ENCODE data around the gene EHD4.

The EHD4 gene

GRCh38 chr15:41966920-41967465 lies 5.4 kb downstream of the EHD4 start:
- no peak for DNase-seq (ENCODE audit: low read depth)
- no peak for TF ChIP-seq CTCF (IDR thresholded peaks at IDR 0.05; ENCODE audit: insufficient read depth, low read depth, low read length, missing control alignments)

GRCh38 chr15:41966414-41966812 lies 5.9 kb downstream of the EHD4 start:
- TF ChIP-seq CTCF (IDR thresholded peaks at IDR 0.05; ENCODE audit: insufficient read depth, low read depth, low read length, missing control alignments) = no peak
- no peak overlapping the region for H3K4me3 ChIP-seq (ENCODE audit: low read length)
- no peak for DNase-seq (ENCODE audit: low read depth)

More at GRCh38 chr15:41966920-41967465, 5.4 kb downstream of the EHD4 start:
- H3K4me3 ChIP-seq (ENCODE audit: low read length) = no peak overlapping the region

GRCh38 chr15:41965441-41966413 lies 6.6 kb downstream of the EHD4 start:
- TF ChIP-seq CTCF (IDR thresholded peaks at IDR 0.05; ENCODE audit: insufficient read depth, low read depth, low read length, missing control alignments) = no peak
- H3K4me3 ChIP-seq (ENCODE audit: low read length) = no peak overlapping the region
- no peak for DNase-seq (ENCODE audit: low read depth)

GRCh38 chr15:41961595-41962202 lies 10.7 kb downstream of the EHD4 start:
- TF ChIP-seq CTCF (IDR thresholded peaks at IDR 0.05; ENCODE audit: insufficient read depth, low read depth, low read length, missing control alignments) = no peak
- H3K4me3 ChIP-seq (ENCODE audit: low read length) = no peak overlapping the region
- DNase-seq (ENCODE audit: low read depth) = no peak

GRCh38 chr15:41961001-41961518 lies 11.3 kb downstream of the EHD4 start:
- TF ChIP-seq CTCF (IDR thresholded peaks at IDR 0.05; ENCODE audit: insufficient read depth, low read depth, low read length, missing control alignments) = no peak
- no peak overlapping the region for H3K4me3 ChIP-seq (ENCODE audit: low read length)
- no peak for DNase-seq (ENCODE audit: low read depth)

- no peak overlapping the region for H3K4me3 ChIP-seq (ENCODE audit: low read length)
- DNase-seq (ENCODE audit: low read depth) = no peak
- no peak for TF ChIP-seq CTCF (IDR thresholded peaks at IDR 0.05; ENCODE audit: insufficient read depth, low read depth, low read length, missing control alignments)
Measured at GRCh38 chr15:41958002-41958420, 14.3 kb downstream of the EHD4 start.
